Endothelial cell of umbilical vein (primary cell): ENCODE measurements around the gene ZMPSTE24. TPM values are rescaled to one million over a fixed set of nuclear protein-coding genes. Genes with fewer than 3 reads are reported as not detected.

Experiments used
- BruUV-seq: library from RNA; stranded (reverse); fragments of 400-500 nt; replicated peaks from 2 replicates; lab custom pipeline; 2021; lab: Mats Ljungman, UMichigan
- CTCF ChIA-PET: fragments of 300-600, 350-600 bp; sonication (Branson Sonifier 250); formaldehyde crosslinking; loops from one replicate; lab custom pipeline; 2021; ENCODE audit warnings: antibody characterized with exemption, inconsistent platforms; lab: Charles Lee
- POLR2A ChIA-PET: fragments of 300-600, 350-600 bp; sonication (Branson Sonifier 250); formaldehyde crosslinking; loops from one replicate; lab custom pipeline; 2021; ENCODE audit warnings: antibody characterized with exemption, inconsistent platforms; lab: Charles Lee
- DNase-seq: peaks from one replicate; pipeline ENCODE4 v3.0.0-alpha.2; 2011; ENCODE audit warnings: low read depth, low spot score
- FAIRE-seq: peaks from 2 replicates; lab custom pipeline; 2011; peaks lifted over from hg19 to GRCh38; lab: Jason Lieb, UNC
- H2AFZ ChIP-seq: 2 replicates; pipeline ENCODE4 v1.6.0; 2012; ENCODE audit warnings: low read depth, low read length, control low read depth, inconsistent platforms
- H3K27ac ChIP-seq: 2 replicates; pipeline ENCODE4 v1.5.1; 2011; ENCODE audit warnings: low read depth, mild to moderate bottlenecking, control low read depth, low read length, moderate library complexity; ENCODE audit not compliant: insufficient read depth
- H3K27me3 ChIP-seq, 2 experiments: 2 replicates each; pipeline versions ENCODE4 v1.6.0 to v1.6.1; 2011; ENCODE audit warnings: low read length in 2 of 2, mixed read lengths in 1 of 2; ENCODE audit not compliant: control insufficient read depth in 2 of 2, insufficient read depth in 2 of 2
- H3K36me3 ChIP-seq, 2 experiments: 2 replicates in 1 of 2; 3 replicates in 1 of 2; pipeline ENCODE4 v1.5.1; 2011; ENCODE audit warnings: low read length in 2 of 2, mild to moderate bottlenecking in 1 of 2, moderate library complexity in 1 of 2; ENCODE audit not compliant: control insufficient read depth in 2 of 2, insufficient read depth in 2 of 2; ENCODE audit errors: extremely low read depth in 1 of 2
- H3K4me1 ChIP-seq: 3 replicates; pipeline ENCODE4 v1.5.1; 2011; ENCODE audit warnings: mild to moderate bottlenecking, low read length; ENCODE audit not compliant: control insufficient read depth, insufficient read depth; ENCODE audit errors: extremely low read depth
- H3K4me2 ChIP-seq: 2 replicates; pipeline ENCODE4 v1.6.1; 2011; ENCODE audit warnings: low read length, control low read depth, mixed read lengths; ENCODE audit not compliant: insufficient read depth
- H3K4me3 ChIP-seq, 3 experiments: fragments of 200-600 bp in 1 of 3; sonication (generic), shearing (Covaris generic) in 1 of 3; replicated peaks in 1 of 3; 2 replicates each; pipeline ENCODE4 v1.5.1; 2011 to 2016; ENCODE audit warnings: control low read depth in 3 of 3, low read length in 3 of 3, mild to moderate bottlenecking in 2 of 3, inconsistent platforms in 1 of 3, low read depth in 1 of 3, moderate library complexity in 1 of 3; ENCODE audit not compliant: insufficient read depth in 1 of 3
- H3K79me2 ChIP-seq: 2 replicates; pipeline ENCODE4 v1.6.0; 2012; ENCODE audit warnings: low read length, inconsistent platforms; ENCODE audit not compliant: control insufficient read depth, insufficient read depth
- H3K9ac ChIP-seq: replicated peaks from 2 replicates; pipeline ENCODE3; 2011; ENCODE audit warnings: low read length, control low read depth; ENCODE audit not compliant: insufficient read depth; ENCODE audit errors: extremely low read depth
- H3K9me1 ChIP-seq: replicated peaks from 3 replicates; pipeline ENCODE4 v1.6.0; 2011; ENCODE audit warnings: mild to moderate bottlenecking, low read length; ENCODE audit not compliant: control insufficient read depth, insufficient read depth; ENCODE audit errors: extremely low read depth
- H3K9me3 ChIP-seq: replicated peaks from 2 replicates; pipeline ENCODE4 v1.5.1; 2012; ENCODE audit warnings: low read length, inconsistent platforms; ENCODE audit not compliant: control insufficient read depth, insufficient read depth
- H4K20me1 ChIP-seq: replicated peaks from 2 replicates; pipeline ENCODE3; 2011; ENCODE audit warnings: mild to moderate bottlenecking, low read length; ENCODE audit not compliant: control insufficient read depth, insufficient read depth; ENCODE audit errors: extremely low read depth
- EZH2 ChIP-seq: IDR thresholded peaks from 2 replicates; pipeline ENCODE4 v1.6.1; 2012; ENCODE audit warnings: borderline replicate concordance, low read depth, mild to moderate bottlenecking, moderate library complexity, low read length, inconsistent platforms; ENCODE audit not compliant: severe bottlenecking
- FOS ChIP-seq: IDR thresholded peaks from 2 replicates; pipeline ENCODE4 v1.6.1; 2011; ENCODE audit warnings: mild to moderate bottlenecking, low read length, moderate library complexity, borderline replicate concordance; ENCODE audit not compliant: insufficient read depth
- GATA2 ChIP-seq: IDR thresholded peaks from 2 replicates; pipeline ENCODE4 v1.7.0; 2011; ENCODE audit warnings: low read depth, mild to moderate bottlenecking, moderate library complexity, mixed read lengths, low read length; ENCODE audit not compliant: insufficient read length, insufficient read depth
- JUN ChIP-seq: IDR thresholded peaks from 2 replicates; pipeline ENCODE4 v1.6.1; 2011; ENCODE audit warnings: borderline replicate concordance, low read depth; ENCODE audit not compliant: insufficient read length, insufficient read depth
- MYC ChIP-seq: IDR thresholded peaks from one replicate; pipeline ENCODE4 v1.6.1; 2011; ENCODE audit warnings: mild to moderate bottlenecking, low read depth, low read length
- POLR2AphosphoS5 ChIP-seq: IDR thresholded peaks from 2 replicates; pipeline ENCODE4 v1.6.1; 2012; ENCODE audit warnings: low read depth, mild to moderate bottlenecking, control low read depth, low read length, moderate library complexity; ENCODE audit not compliant: insufficient read depth
- dilution Hi-C: fragments of 300-500 bp; cut with MboI; formaldehyde crosslinking; loops from one replicate; pipeline ENCODE4 v1.15.0; 2019; ENCODE audit warnings: low sequenced_read_pairs; ENCODE audit not compliant: extremely low pct_ligation_motif_present
- intact Hi-C: fragments of 100-400 bp; cut with micrococcal nuclease; formaldehyde crosslinking; loops from one replicate; pipeline ENCODE4 v1.10.0; 2022
- polyA plus RNA-seq, 4 experiments: library from polyadenylated mRNA; depleted of rRNA in 3 of 4; stranded (reverse) in 3 of 4; unstranded in 1 of 4; fragments of >200 nt; gene quantifications; 2 replicates each; pipeline versions ENCODE4 v1.2.1 to v1.2.3, GENCODE V29; 2011 to 2012; ENCODE audit warnings: missing spikeins in 1 of 4
- total RNA-seq: library from RNA; stranded (reverse); gene quantifications from 2 replicates; pipeline ENCODE4 v1.2.3, GENCODE V29; 2021
- TF ChIP-seq, protein P1 (sequence below): IDR thresholded peaks from 2 replicates; pipeline ENCODE4 v1.6.1; 2011; ENCODE audit not compliant: insufficient read depth, insufficient read length

The ZMPSTE24 gene
- total and polyA plus RNA-seq, 2 donors (not counting 3 experiments of a cell fraction or from before 2014, with no cell fraction given), result 16.9 to 44.7 TPM

DNA sequence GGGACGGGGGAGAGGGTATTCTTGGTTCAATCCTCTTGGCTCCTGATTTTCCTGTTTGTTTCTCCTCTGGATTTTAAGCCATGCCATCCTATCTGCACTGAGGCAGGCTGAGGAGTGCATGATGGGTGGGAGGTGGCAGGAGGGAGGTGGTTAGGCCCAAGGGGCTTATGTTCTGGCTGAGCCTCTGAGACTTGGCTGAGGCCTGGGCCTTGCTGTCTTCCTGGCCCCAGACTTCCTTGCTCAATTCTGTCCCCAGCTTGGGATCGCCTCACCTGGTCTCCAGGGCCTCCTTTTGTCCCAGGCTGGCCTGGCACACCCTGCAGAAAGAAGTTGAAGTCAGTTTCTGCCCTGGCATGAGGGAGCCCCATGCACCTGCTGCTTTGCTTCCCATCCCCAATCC is 47.8 kb downstream of the ZMPSTE24 start:
- FAIRE-seq, result no peak
- intact Hi-C loops, result no loop called here
- no peak for DNase-seq
- ChIA-PET CTCF (interaction anchor here (1.0 to 1.7 kb wide), 5 partner anchors 9 to 162 kb away, joined by 3 to 9 read pairs (median 5); no protein-coding TSS in a partner anchor), POLR2A (no interaction called here)
- no peak overlapping the region for H3K27ac ChIP-seq
- no peak overlapping the region for H3K4me3 ChIP-seq
- H3K9ac ChIP-seq, result no peak overlapping the region
- H3K27me3 ChIP-seq, result peaks cover 0 to 2% of the 10 kb centered on the region in 2 experiments
- no peaks in the 10 kb centered on the region for H3K36me3 ChIP-seq
- dilution Hi-C loops, result no loop called here
- BruUV-seq, result no TSS peak
- TF ChIP-seq MYC (no peak), POLR2AphosphoS5 (no peak), FOS (no peak), EZH2 (no peak), GATA2 (no peak)
- TF ChIP-seq, protein P1, sequence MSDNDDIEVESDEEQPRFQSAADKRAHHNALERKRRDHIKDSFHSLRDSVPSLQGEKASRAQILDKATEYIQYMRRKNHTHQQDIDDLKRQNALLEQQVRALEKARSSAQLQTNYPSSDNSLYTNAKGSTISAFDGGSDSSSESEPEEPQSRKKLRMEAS, result no peak
- no peaks in the 10 kb centered on the region for H3K4me1 ChIP-seq
- no peaks in the 10 kb centered on the region for H4K20me1 ChIP-seq
- no peaks in the 10 kb centered on the region for H3K9me3 ChIP-seq
- H3K79me2 ChIP-seq, result no peaks in the 10 kb centered on the region
- no peak overlapping the region for H2AFZ ChIP-seq
- no peaks in the 10 kb centered on the region for H3K9me1 ChIP-seq
- no peak overlapping the region for H3K4me2 ChIP-seq

- H4K20me1 ChIP-seq, result no peaks in the 10 kb centered on the region
- no peaks in the 10 kb centered on the region for H3K9me3 ChIP-seq
- FAIRE-seq (no peak), DNase-seq (no peak)
- intact Hi-C loops (no loop called here), dilution Hi-C loops (no loop called here)
- no TSS peak for BruUV-seq
- no peak overlapping the region for H3K9ac ChIP-seq
- ChIA-PET POLR2A (no interaction called here), CTCF (interaction anchor here (1.4 to 1.7 kb wide), 3 partner anchors 9 to 162 kb away, joined by 5 to 9 read pairs (median 9); no protein-coding TSS in a partner anchor)
- H3K4me1 ChIP-seq, result no peaks in the 10 kb centered on the region
- no peak overlapping the region for H3K27ac ChIP-seq
- H3K27me3 ChIP-seq, result peaks cover 0 to 2% of the 10 kb centered on the region in 2 experiments
- no peak overlapping the region for H3K4me3 ChIP-seq
- no peak overlapping the region for H3K4me2 ChIP-seq
- no peaks in the 10 kb centered on the region for H3K79me2 ChIP-seq
- no peak overlapping the region for H2AFZ ChIP-seq
- H3K36me3 ChIP-seq, result no peaks in the 10 kb centered on the region
- H3K9me1 ChIP-seq, result no peaks in the 10 kb centered on the region
- TF ChIP-seq JUN, result no peak
- no peak for TF ChIP-seq FOS
- TF ChIP-seq, protein P1, result no peak
- no peak for TF ChIP-seq MYC
Measured at GRCh38 chr1:40306296-40306695, 48.3 kb downstream of the ZMPSTE24 start.
